ENCODE results near the gene ABCG4.
A peak's percentile ranks its signal among the peaks of the same experiment; 100 is the strongest.

The ABCG4 gene

DNA sequence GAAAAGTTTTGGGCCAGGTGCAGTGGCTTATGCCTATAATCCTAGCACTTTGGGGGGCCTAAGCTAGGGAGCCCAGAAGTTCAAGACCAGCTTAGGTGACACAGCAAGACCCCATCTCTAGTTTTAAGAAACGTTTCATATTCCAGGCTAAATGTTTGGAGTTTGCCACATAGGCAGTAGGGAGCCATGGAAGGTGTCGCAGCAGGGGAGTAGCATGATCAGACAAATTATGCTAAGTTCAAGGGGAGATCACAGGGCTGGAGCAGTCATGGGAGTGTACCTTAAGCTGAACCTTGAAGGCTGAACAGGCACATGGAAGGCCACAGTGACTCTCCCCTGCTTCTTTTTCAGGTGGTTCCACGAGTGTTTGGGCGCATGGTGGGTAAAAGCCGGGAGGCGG, 30.5 kb downstream of the ABCG4 start:
- TF ChIP-seq CREB1 (IDR thresholded peaks at IDR 0.05; ENCODE audit: low read depth) = no peak

DNA sequence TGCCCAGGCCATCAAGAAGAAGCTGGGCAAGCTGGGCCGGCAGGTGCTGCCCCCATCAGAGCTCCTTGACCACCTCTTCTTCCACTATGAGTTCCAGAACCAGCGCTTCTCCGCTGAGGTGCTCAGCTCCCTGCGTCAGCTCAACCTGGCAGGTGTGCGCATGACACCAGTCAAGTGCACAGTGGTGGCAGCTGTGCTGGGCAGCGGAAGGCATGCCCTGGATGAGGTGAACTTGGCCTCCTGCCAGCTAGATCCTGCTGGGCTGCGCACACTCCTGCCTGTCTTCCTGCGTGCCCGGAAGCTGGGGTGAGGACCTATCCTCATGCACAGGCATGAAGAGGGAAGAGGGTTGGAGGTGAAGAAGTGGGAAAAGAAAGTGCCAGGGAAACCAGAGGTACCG, 31.1 kb downstream of the ABCG4 start:
- no peak for TF ChIP-seq FOXM1 (IDR thresholded peaks at IDR 0.05; ENCODE audit: borderline replicate concordance, low read depth)
- TF ChIP-seq NFIC (IDR thresholded peaks at IDR 0.05) = peak; percentile 69

DNA sequence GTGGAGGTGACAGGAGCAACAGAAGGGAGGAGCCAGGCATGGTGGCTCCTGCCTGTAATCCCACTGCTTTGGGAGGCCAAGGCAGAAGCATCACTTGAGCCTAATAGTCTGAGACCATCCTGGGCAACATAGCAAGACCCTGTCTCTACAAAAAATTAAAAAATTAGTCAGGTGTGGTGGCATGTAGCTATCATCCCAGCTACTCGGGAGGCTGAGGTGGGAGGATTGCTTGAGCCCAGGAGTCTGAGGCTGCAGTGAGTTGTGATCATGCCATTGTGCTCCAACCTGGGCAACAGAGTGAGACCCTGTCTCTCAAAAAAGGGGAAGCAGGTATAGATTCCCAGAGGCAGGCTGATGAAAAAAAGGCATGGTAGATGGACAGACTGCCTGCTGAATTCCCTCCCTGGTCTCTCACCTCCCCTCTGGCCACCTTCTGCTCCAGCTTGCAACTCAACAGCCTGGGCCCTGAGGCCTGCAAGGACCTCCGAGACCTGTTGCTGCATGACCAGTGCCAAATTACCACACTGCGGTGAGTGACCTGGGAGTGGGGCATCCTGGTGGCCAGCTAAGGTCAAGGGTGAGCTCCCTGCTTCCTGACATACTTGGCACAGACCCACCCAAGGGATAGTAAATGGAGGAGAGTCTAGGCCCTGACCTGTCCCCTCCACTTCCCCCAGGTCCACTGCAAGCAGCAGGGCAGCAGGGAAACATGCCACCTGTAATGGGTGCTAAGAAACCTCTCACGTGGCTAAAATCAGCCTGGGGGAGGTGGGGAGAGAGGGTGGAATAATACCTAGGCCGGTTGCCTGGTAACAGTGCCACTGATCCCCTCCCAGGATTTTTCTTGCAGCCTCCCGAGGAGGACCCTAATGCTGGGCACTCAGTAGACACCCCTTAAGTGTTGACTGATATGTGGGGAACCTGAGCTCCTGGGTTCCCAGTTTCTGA, 32.2 kb downstream of the ABCG4 start:
- TF ChIP-seq NFIC (IDR thresholded peaks at IDR 0.05) (no peak), CEBPB (IDR thresholded peaks at IDR 0.05) (no peak), EGR1 (IDR thresholded peaks at IDR 0.05) (no peak), ZBTB7A (IDR thresholded peaks at IDR 0.05; ENCODE audit: low read depth) (no peak), FOXM1 (IDR thresholded peaks at IDR 0.05; ENCODE audit: borderline replicate concordance, low read depth) (no peak), YY1 (IDR thresholded peaks at IDR 0.05; ENCODE audit: low read depth) (no peak), CREB1 (IDR thresholded peaks at IDR 0.05; ENCODE audit: low read depth) (no peak), RAD21 (IDR thresholded peaks at IDR 0.05; ENCODE audit: low read depth) (no peak), TAF1 (IDR thresholded peaks at IDR 0.05; ENCODE audit: low read depth) (no peak)
- TF ChIP-seq, protein P1, sequence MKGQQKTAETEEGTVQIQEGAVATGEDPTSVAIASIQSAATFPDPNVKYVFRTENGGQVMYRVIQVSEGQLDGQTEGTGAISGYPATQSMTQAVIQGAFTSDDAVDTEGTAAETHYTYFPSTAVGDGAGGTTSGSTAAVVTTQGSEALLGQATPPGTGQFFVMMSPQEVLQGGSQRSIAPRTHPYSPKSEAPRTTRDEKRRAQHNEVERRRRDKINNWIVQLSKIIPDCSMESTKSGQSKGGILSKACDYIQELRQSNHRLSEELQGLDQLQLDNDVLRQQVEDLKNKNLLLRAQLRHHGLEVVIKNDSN (IDR thresholded peaks at IDR 0.05) = no peak
- TF ChIP-seq, protein P2, sequence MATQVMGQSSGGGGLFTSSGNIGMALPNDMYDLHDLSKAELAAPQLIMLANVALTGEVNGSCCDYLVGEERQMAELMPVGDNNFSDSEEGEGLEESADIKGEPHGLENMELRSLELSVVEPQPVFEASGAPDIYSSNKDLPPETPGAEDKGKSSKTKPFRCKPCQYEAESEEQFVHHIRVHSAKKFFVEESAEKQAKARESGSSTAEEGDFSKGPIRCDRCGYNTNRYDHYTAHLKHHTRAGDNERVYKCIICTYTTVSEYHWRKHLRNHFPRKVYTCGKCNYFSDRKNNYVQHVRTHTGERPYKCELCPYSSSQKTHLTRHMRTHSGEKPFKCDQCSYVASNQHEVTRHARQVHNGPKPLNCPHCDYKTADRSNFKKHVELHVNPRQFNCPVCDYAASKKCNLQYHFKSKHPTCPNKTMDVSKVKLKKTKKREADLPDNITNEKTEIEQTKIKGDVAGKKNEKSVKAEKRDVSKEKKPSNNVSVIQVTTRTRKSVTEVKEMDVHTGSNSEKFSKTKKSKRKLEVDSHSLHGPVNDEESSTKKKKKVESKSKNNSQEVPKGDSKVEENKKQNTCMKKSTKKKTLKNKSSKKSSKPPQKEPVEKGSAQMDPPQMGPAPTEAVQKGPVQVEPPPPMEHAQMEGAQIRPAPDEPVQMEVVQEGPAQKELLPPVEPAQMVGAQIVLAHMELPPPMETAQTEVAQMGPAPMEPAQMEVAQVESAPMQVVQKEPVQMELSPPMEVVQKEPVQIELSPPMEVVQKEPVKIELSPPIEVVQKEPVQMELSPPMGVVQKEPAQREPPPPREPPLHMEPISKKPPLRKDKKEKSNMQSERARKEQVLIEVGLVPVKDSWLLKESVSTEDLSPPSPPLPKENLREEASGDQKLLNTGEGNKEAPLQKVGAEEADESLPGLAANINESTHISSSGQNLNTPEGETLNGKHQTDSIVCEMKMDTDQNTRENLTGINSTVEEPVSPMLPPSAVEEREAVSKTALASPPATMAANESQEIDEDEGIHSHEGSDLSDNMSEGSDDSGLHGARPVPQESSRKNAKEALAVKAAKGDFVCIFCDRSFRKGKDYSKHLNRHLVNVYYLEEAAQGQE (IDR thresholded peaks at IDR 0.05; ENCODE audit: low read depth) = no peak

DNA sequence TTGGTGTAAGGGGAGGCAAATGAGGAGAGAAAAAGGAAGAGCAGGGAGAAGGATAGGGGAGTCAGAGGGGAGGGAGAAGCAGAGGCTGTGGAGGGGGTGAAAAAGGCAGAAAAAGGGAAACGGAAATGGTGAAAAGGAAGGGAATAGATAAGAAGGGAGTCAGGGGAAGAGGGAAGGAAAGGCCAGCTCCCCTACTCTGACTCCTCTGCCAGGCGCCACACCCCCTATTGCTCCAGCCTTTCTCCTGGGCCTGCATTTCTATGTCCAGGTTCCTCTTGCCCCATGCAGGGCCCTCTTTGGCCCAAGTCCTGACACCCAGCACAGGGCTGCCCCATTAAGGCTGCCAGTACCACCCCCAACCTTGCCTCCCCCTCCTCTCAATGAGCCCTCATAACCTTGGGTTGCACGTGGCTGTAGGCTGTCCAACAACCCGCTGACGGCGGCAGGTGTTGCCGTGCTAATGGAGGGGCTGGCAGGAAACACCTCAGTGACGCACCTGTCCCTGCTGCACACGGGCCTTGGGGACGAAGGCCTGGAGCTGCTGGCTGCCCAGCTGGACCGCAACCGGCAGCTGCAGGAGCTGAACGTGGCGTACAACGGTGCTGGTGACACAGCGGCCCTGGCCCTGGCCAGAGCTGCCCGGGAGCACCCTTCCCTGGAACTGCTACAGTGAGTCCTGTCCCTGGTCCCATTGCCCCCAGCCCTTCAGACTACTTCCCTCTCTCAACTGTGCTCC, 33.0 kb downstream of the ABCG4 start:
- TF ChIP-seq, protein P1 (IDR thresholded peaks at IDR 0.05) = no peak
- TF ChIP-seq, protein P2 (IDR thresholded peaks at IDR 0.05; ENCODE audit: low read depth) = no peak
- TF ChIP-seq, protein P3, sequence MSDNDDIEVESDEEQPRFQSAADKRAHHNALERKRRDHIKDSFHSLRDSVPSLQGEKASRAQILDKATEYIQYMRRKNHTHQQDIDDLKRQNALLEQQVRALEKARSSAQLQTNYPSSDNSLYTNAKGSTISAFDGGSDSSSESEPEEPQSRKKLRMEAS (IDR thresholded peaks at IDR 0.05) = no peak
- TF ChIP-seq FOXM1 (IDR thresholded peaks at IDR 0.05; ENCODE audit: borderline replicate concordance, low read depth) (no peak), TAF1 (IDR thresholded peaks at IDR 0.05; ENCODE audit: low read depth) (no peak), TCF12 (IDR thresholded peaks at IDR 0.05; ENCODE audit: low read depth) (no peak), NFIC (IDR thresholded peaks at IDR 0.05) (no peak), EGR1 (IDR thresholded peaks at IDR 0.05) (no peak)

DNA sequence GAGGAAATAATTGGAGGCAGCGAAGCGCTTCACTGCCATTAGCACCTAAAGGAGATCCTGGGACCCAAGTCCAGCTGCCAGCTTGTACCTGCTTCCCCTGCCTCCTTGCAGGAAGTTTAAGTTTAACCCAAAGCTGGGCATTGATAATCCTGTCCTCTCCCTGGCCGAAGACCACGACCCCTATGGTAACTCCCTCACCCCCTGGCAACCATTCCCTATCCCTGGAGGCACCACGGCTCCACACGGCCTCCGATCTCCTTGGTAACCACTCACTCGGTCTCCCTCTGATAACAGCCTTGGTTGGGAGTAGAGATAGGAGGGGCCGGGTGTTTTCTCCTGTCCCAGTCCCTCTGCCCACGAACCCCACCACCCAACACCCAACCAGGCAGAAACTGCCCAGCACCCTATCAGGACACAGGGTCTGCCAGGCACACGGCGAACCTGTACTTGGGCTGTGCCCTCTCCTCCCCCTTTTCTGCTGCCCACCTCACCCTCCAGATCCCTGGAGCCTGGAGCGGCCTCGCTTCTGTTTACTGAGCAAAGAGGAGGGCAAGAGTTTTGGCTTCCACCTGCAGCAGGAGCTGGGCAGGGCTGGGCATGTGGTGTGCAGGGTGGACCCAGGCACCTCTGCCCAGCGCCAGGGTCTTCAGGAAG, 37.3 kb downstream of the ABCG4 start:
- TF ChIP-seq YY1 (IDR thresholded peaks at IDR 0.05; ENCODE audit: low read depth) (no peak), NFIC (IDR thresholded peaks at IDR 0.05) (no peak), CREB1 (IDR thresholded peaks at IDR 0.05; ENCODE audit: low read depth) (no peak), EP300 (IDR thresholded peaks at IDR 0.05; ENCODE audit: borderline replicate concordance) (no peak), TAF1 (IDR thresholded peaks at IDR 0.05; ENCODE audit: low read depth) (no peak), FOXM1 (IDR thresholded peaks at IDR 0.05; ENCODE audit: borderline replicate concordance, low read depth) (no peak), TCF12 (IDR thresholded peaks at IDR 0.05; ENCODE audit: low read depth) (no peak), ZBTB7A (IDR thresholded peaks at IDR 0.05; ENCODE audit: low read depth) (no peak), RAD21 (IDR thresholded peaks at IDR 0.05; ENCODE audit: low read depth) (no peak), CEBPB (IDR thresholded peaks at IDR 0.05) (no peak), TEAD4 (IDR thresholded peaks at IDR 0.05) (no peak)
- TF ChIP-seq, protein P2 (IDR thresholded peaks at IDR 0.05; ENCODE audit: low read depth) = no peak
- TF ChIP-seq, protein P1 (IDR thresholded peaks at IDR 0.05) = no peak
- TF ChIP-seq, protein P3 (IDR thresholded peaks at IDR 0.05) = no peak
